Retina (tissue), 1 donor: Measurements from ENCODE around the gene CD226.
"Not testable (repeated sequence)": the region's sequence is repeated elsewhere in the genome, so short reads cannot be mapped to it uniquely, and the experiment has no call there.

Experiments
- DNase-seq: peaks from one replicate; pipeline ENCODE4 v3.0.0-alpha.2; 2016

CD226 gene

GRCh38 chr18:69947361-69948133, at the start of gene CD226:
Gene CD226 (minus strand): TSS chr18:69947873. CDS start chr18:69947406, 467 bp downstream.
- DNase-seq: no peak

GRCh38 chr18:69996951-69997798, 49.5 kb upstream of the CD226 start:
- no peak for DNase-seq

GRCh38 chr18:69996417-69996816, 48.7 kb upstream of the CD226 start:
- no peak for DNase-seq

GRCh38 chr18:69995774-69996173, 48.1 kb upstream of the CD226 start:
- no peak for DNase-seq

GRCh38 chr18:69992776-69993175, 45.1 kb upstream of the CD226 start:
- DNase-seq: no peak

- no peak for DNase-seq
Observed at GRCh38 chr18:69987870-69988269, 40.2 kb upstream of the CD226 start.

- no peak for DNase-seq
Observed at GRCh38 chr18:69985239-69985638, 37.6 kb upstream of the CD226 start.

- DNase-seq: no peak
Observed at GRCh38 chr18:69982417-69982816, 34.7 kb upstream of the CD226 start.

GRCh38 chr18:69981948-69982347, 34.3 kb upstream of the CD226 start:
- DNase-seq: no peak

GRCh38 chr18:69980982-69981804, 33.5 kb upstream of the CD226 start:
- no peak for DNase-seq

- DNase-seq: no peak
Observed at GRCh38 chr18:69980509-69980908, 32.8 kb upstream of the CD226 start.

- no peak for DNase-seq
Observed at GRCh38 chr18:69978732-69979715, 31.4 kb upstream of the CD226 start.

GRCh38 chr18:69975294-69975693, 27.6 kb upstream of the CD226 start:
- not testable (repeated sequence) for DNase-seq

- no peak for DNase-seq
Observed at GRCh38 chr18:69974365-69974764, 26.7 kb upstream of the CD226 start.

- no peak for DNase-seq
Observed at GRCh38 chr18:69969491-69969890, 21.8 kb upstream of the CD226 start.

GRCh38 chr18:69968039-69968438, 20.4 kb upstream of the CD226 start:
- no peak for DNase-seq

GRCh38 chr18:69963196-69963595, 15.5 kb upstream of the CD226 start:
- DNase-seq: no peak

GRCh38 chr18:69961718-69962117, 14.0 kb upstream of the CD226 start:
- DNase-seq: no peak

GRCh38 chr18:69958422-69958821, 10.7 kb upstream of the CD226 start:
- no peak for DNase-seq

- DNase-seq: no peak
Observed at GRCh38 chr18:69957747-69958146, 10.1 kb upstream of the CD226 start.

GRCh38 chr18:69956665-69957620, 9.3 kb upstream of the CD226 start:
- no peak for DNase-seq
